Measurements from ENCODE around the gene ACSL4.
"Not testable (repeated sequence)": the region's sequence is repeated elsewhere in the genome, so short reads cannot be mapped to it uniquely, and the experiment has no call there.

ACSL4 gene

GRCh38 chrX:109732807-109733612, at the start of gene ACSL4:
Gene ACSL4, minus strand, starts transcription at chrX:109733257. Its CDS starts 49,894 bp downstream, at chrX:109683363.
- in situ Hi-C loops (cut with MboI; ENCODE audit: low sequenced_read_pairs): no loop called here

DNA sequence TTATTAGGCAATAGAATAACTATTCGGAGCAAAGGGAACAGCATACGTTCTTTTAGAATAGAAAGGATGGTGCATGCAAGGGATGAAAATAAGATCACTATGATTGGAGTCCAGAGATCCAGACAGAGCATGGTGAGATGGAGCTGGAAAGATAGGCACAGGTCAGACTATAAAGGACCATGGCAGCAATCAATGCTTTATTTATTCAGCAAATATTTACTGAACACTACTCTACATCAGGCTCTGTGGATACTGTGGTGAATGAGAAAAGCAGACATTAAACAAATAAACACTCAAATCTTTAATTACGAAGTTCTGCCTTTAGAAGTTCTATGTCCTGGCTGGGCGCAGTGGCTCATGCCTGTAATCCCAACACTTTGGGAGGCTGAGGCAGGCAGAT, 44.7 kb upstream of the ACSL4 start:
- in situ Hi-C loops (cut with MboI; ENCODE audit: low sequenced_read_pairs): no loop called here

- in situ Hi-C loops (cut with MboI; ENCODE audit: low sequenced_read_pairs): no loop called here
Measured at GRCh38 chrX:109776986-109777385, 43.9 kb upstream of the ACSL4 start.

DNA sequence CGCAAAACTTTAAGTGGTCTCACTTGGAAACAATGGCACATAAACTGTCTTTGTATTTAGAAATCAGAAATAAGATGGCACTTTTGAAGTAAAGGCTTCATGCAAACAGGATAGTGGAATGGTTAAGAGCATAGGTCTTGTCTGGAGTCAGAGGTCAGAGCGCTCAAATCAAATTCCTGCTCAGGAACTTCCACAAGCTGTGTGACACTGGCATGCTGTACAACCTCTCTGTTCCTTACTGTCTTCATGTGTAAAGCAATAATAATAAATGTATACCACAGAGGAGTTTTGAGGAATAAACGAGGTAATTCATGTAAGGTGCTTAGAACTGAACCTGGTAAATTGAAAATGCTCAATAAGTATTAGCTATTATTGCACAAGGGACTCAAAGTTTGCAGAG, 43.4 kb upstream of the ACSL4 start:
- in situ Hi-C loops (cut with MboI; ENCODE audit: low sequenced_read_pairs): no loop called here

- in situ Hi-C loops (cut with MboI; ENCODE audit: low sequenced_read_pairs): no loop called here
Measured at GRCh38 chrX:109775386-109775785, 42.3 kb upstream of the ACSL4 start.

GRCh38 chrX:109774706-109775105, 41.6 kb upstream of the ACSL4 start:
- in situ Hi-C loops (cut with MboI; ENCODE audit: low sequenced_read_pairs): no loop called here

- in situ Hi-C loops (cut with MboI; ENCODE audit: low sequenced_read_pairs): no loop called here
Measured at GRCh38 chrX:109774136-109774535, 41.1 kb upstream of the ACSL4 start.

DNA sequence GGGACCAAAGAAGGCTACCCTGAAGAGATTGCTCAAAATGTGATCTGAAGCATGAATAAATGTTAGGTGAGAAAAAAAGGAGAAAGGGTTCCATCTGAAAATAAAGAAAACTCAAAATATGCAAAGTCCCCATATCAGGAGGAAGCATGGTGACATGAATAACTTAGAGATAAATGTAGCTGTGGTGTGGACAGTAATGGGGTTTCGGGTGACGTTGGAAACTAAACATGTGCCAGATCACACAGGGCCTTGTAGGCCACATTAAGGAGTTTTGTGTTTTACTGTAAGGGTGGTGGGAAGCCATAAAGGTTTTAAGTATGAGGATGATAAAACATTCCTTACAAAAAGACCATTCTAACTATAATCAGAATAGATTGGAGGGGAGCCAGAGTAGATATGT, 40.3 kb upstream of the ACSL4 start:
- in situ Hi-C loops (cut with MboI; ENCODE audit: low sequenced_read_pairs): no loop called here

GRCh38 chrX:109770780-109771179, 37.7 kb upstream of the ACSL4 start:
- in situ Hi-C loops (cut with MboI; ENCODE audit: low sequenced_read_pairs): no loop called here

- in situ Hi-C loops (cut with MboI; ENCODE audit: low sequenced_read_pairs): no loop called here
Measured at GRCh38 chrX:109760922-109761250, 27.8 kb upstream of the ACSL4 start.

DNA sequence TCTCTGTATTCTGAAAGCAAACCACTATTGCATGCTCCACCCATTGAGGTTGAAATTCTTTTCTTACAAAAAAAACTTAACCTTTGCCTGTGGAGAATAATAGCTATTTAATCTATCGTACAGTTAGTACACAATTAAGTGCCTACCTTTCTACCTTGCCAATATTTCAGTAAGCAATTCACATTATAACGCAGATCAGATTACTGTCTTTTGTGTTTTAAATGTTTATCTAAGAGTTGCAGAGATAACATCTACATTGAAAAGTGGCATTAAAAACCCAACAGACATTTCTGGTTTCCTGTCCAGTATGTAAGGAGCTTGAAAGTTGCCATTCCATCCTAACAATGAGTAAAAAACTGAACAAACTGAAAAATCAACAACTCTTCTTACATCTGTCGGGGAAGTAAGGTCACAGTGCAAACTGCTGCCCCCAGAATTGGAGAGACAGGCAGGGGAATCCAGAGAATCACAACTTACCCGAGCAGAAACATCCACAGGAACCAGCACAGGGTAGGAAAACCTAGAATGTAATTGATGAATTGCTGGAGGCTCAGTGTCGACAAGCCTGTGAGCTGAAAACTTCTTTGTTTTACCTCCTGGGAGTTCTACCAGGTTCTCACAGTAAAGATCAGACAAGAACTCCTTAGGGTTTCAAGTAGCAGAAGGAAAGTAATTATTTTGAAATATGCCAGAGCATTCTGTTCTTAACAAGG, 27.3 kb upstream of the ACSL4 start:
- in situ Hi-C loops (cut with MboI; ENCODE audit: low sequenced_read_pairs): no loop called here

- in situ Hi-C loops (cut with MboI; ENCODE audit: low sequenced_read_pairs): no loop called here
Measured at GRCh38 chrX:109753256-109753655, 20.2 kb upstream of the ACSL4 start.

DNA sequence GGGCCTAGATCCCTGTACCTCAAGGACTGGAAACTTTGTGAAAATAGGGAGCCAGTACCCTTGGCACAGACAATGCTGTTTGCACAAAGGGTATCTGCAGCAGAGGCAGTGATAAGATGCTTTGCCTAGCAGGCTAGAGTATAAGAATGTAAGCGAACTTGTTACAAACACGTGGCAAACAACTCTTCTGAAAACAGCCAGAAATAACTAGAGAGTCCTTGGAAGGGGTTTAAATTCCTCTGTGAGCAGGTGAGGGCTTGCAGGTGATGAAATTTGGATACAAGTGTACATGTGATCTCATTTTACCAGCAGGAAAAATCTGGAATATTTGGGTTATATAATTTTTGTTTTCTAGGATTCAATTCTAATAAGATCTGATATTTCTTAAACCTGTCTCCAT, 18.6 kb upstream of the ACSL4 start:
- in situ Hi-C loops (cut with MboI; ENCODE audit: low sequenced_read_pairs): no loop called here

DNA sequence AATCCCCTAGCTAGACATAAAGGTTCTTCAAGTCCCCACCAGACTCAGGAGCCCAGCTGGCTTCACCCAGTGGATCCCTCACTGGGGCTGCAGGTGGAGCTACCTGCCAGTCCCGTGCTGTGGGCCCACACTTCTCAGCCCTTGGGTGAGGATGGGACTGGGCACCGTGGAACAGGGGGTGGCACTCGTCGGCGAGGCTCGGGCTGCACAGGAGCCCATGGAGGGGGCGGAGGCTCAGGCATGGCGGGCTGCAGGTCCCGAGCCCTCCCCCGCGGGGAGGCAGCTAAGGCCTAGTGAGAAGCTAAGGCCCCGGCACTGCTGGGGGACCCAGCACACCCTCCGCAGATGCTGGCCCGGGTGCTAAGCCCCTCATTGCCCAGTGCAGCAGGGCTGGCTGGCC, 16.1 kb upstream of the ACSL4 start:
- in situ Hi-C loops (cut with MboI; ENCODE audit: low sequenced_read_pairs): no loop called here

GRCh38 chrX:109747681-109748080, 14.6 kb upstream of the ACSL4 start:
- in situ Hi-C loops (cut with MboI; ENCODE audit: low sequenced_read_pairs): no loop called here

DNA sequence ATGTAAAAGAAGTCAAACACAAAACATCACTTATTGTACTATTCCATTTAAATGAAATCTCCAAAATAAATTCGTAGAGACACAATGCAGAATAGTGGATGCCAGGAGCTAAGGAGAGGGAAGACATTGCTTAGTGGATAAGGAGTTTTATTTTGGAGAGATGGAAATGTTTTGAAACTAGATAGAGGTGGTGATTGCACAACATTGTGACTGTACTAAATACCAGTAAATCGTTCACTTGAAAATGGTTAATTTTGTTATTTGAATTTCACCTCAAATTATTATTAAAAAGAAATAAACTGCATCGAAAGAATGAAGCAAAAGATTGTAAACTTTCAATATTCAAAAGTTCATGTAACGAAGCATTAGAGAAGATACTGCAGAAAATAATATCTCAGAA, 9.7 kb upstream of the ACSL4 start:
- in situ Hi-C loops (cut with MboI; ENCODE audit: low sequenced_read_pairs): no loop called here

DNA sequence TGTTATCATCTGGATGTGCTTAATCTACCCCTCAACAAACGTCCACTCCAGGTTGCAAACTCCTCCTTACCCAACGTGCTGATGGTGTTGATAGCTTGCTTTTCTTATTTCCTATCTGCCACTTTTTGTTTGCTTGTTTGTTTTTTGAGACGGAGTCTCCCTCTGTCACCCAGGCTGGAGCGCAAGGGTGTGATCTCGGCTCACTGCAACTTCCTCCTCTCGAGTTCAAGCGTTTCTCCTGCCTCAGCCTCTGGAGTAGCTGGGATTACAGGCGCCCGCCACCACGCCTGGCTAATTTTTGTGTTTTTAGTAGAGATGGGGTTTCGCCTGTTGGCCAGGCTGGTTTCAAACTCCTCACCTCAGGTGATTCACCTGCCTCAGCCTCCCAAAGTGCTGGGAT, 7.8 kb upstream of the ACSL4 start:
- in situ Hi-C loops (cut with MboI; ENCODE audit: low sequenced_read_pairs): not testable (repeated sequence)

DNA sequence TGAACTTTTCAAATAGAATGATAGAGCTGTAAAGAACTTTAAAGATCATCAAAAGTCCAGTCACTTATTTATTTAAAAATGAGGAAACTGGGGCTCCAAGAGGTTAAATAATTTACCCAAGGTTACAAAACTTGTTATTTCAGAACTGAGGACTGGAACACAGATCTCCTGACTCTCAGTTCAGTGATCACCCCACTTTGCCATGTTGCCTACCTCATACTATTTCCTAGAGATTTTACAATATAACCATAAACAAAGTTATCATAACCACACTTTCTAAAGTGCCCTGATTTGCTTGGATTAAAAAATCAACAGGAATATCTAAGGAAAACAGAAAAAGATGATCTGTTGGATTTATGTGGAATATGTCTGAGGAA, 7.4 kb upstream of the ACSL4 start:
- in situ Hi-C loops (cut with MboI; ENCODE audit: low sequenced_read_pairs): no loop called here

GRCh38 chrX:109739625-109740432, 6.8 kb upstream of the ACSL4 start:
- in situ Hi-C loops (cut with MboI; ENCODE audit: low sequenced_read_pairs): no loop called here

DNA sequence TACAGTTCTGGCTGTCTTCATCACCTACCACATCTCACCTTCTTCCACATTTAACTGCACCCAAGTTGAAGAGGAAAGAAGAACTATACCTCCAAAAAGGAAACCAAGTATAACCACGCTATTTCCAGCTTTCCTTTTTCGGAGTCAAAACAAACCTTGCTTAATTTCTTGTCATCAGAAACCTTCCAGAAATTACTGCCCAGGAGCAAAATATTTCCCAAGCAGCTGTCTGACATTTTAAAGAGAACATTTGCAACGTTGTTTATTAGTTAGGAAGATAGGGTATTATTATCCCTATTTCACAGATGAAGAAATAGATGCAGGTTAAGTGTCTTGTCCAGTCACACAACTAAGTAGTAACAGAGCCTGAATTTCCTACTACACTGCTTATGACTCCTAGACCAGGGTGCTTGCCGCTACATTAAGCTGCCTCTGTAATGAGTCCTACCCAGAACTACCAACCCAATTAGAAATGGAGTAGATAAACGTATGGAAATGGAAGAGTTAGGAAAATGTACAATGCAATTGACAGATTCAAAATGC, 2.2 kb upstream of the ACSL4 start:
- in situ Hi-C loops (cut with MboI; ENCODE audit: low sequenced_read_pairs): no loop called here

DNA sequence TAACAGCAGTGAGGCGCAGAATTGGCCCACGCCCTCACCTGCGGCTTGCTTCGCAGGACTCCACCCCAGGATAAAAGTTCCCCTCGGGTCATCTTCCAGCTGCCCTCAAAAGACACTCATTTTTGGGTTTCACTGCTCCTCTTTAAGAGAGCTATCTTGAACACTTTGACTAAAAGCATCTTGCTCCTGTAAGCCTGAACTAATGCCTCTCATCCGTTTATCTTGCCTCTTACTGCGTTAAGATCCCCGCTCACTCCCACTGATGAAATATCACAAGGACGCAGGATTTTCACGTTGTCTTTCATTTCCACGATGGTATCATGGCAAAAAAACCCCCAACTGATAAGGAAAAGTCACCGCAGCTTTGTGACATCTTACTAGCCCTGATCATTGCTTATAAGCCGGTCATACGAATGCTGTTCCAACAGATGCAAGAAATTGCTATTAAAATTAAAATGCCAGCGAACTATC, 591 bp upstream of the ACSL4 start:
- in situ Hi-C loops (cut with MboI; ENCODE audit: low sequenced_read_pairs): no loop called here

Data from hTERT RPE-1 (cell line).